PC-3 (cell line): Measurements from ENCODE around the gene G6PC3. TPM values are rescaled to one million over a fixed set of nuclear protein-coding genes. Genes with fewer than 3 reads are reported as not detected.

Source experiments
- ATAC-seq: fragments of 200-7000 bp; cut with Tn5 transposase; 2 replicates; pipeline ENCODE4 v1.9.1; 2020; ENCODE audit warnings: mild to moderate bottlenecking, moderate library complexity
- BruUV-seq: library from RNA; stranded (reverse); fragments of 400-500 nt; replicated peaks from 2 replicates; lab custom pipeline; 2021; lab: Mats Ljungman, UMichigan
- CTCF ChIA-PET: fragments of 300-600 bp; sonication (Branson Sonifier 250); formaldehyde crosslinking; loops from one replicate; lab custom pipeline; 2022; ENCODE audit warnings: antibody characterized with exemption; lab: Charles Lee
- POLR2A ChIA-PET: fragments of 300-600 bp; sonication (Branson Sonifier 250); formaldehyde crosslinking; loops from one replicate; lab custom pipeline; 2022; ENCODE audit warnings: antibody characterized with exemption; ENCODE audit not compliant: unreplicated experiment; lab: Charles Lee
- DNase-seq: peaks from one replicate; pipeline ENCODE4 v3.0.0-alpha.2; 2015
- H2AFZ ChIP-seq: fragments of 300-600 bp; sonication (generic); 2 replicates; pipeline ENCODE4 v1.6.0; 2016; ENCODE audit warnings: antibody characterized with exemption, low read length
- H3F3A ChIP-seq: fragments of 300-600 bp; sonication (generic); one replicate; pipeline ENCODE4 v1.6.0; 2017; ENCODE audit warnings: antibody characterized with exemption, low read length, control low read depth, mild to moderate bottlenecking; ENCODE audit not compliant: unreplicated experiment
- H3K27ac ChIP-seq: fragments of 300-600 bp; sonication (generic); 2 replicates; pipeline ENCODE4 v1.5.1; 2016; ENCODE audit warnings: mild to moderate bottlenecking, low read length
- H3K27me3 ChIP-seq: fragments of 300-600 bp; sonication (generic); 2 replicates; pipeline ENCODE4 v1.6.1; 2016; ENCODE audit warnings: low read length, mixed read lengths
- H3K36me3 ChIP-seq: fragments of 300-600 bp; sonication (generic); 2 replicates; pipeline ENCODE4 v1.6.1; 2016; ENCODE audit warnings: low read depth, mixed run types, low read length, mixed read lengths
- H3K4me1 ChIP-seq: fragments of 300-600 bp; sonication (generic); 2 replicates; pipeline ENCODE4 v1.5.1; 2016; ENCODE audit warnings: low read length; ENCODE audit not compliant: insufficient read depth
- H3K4me2 ChIP-seq: fragments of 300-600 bp; sonication (generic); 2 replicates; pipeline ENCODE4 v1.6.0; 2016; ENCODE audit warnings: low read length
- H3K4me3 ChIP-seq: fragments of 300-600 bp; sonication (generic); 2 replicates; pipeline ENCODE4 v1.5.1; 2016; ENCODE audit warnings: mild to moderate bottlenecking, low read length, mixed read lengths
- H3K79me2 ChIP-seq: fragments of 300-600 bp; sonication (generic); 2 replicates; pipeline ENCODE4 v1.6.1; 2017; ENCODE audit warnings: low read length, mixed read lengths
- H3K9ac ChIP-seq: fragments of 300-600 bp; sonication (generic); 2 replicates; pipeline ENCODE4 v1.6.0; 2016; ENCODE audit warnings: mild to moderate bottlenecking, low read length
- H3K9me2 ChIP-seq: fragments of 300-600 bp; sonication (generic); replicated peaks from 2 replicates; pipeline ENCODE4 v1.6.1; 2016; ENCODE audit warnings: mixed run types, low read length, mixed read lengths
- H3K9me3 ChIP-seq: fragments of 300-600 bp; sonication (generic); 2 replicates; pipeline ENCODE4 v1.6.1; 2016; ENCODE audit warnings: low read length, mixed read lengths
- H4K20me1 ChIP-seq: fragments of 300-600 bp; sonication (generic); 2 replicates; pipeline ENCODE4 v1.6.1; 2016; ENCODE audit warnings: low read length, mixed read lengths
- EZH2 ChIP-seq: fragments of 300-600 bp; sonication (generic); IDR thresholded peaks from one replicate; pipeline ENCODE4 v1.6.1; 2017; ENCODE audit warnings: antibody characterized with exemption, mild to moderate bottlenecking, low read length; ENCODE audit not compliant: unreplicated experiment
- EZH2phosphoT487 ChIP-seq: fragments of 300-600 bp; sonication (generic); IDR thresholded peaks from 2 replicates; pipeline ENCODE4 v1.6.1; 2018; ENCODE audit warnings: mild to moderate bottlenecking, antibody characterized with exemption, low read length, borderline replicate concordance
- intact Hi-C: fragments of 100-400 bp; cut with micrococcal nuclease; formaldehyde crosslinking; loops from 2 replicates; pipeline ENCODE4 v1.9.0; 2023
- total RNA-seq: library from RNA; depleted of rRNA; stranded (reverse); fragments of >200 nt; gene quantifications from 2 replicates; pipeline ENCODE4 v1.2.3, GENCODE V29; 2014
- TF ChIP-seq, protein P1 (sequence below): fragments of 300-600 bp; sonication (generic); conservative IDR thresholded peaks from 2 replicates; pipeline ENCODE4 v1.5.1; 2017; ENCODE audit warnings: antibody characterized with exemption, low read depth, mild to moderate bottlenecking, low read length

The G6PC3 gene
- total RNA-seq, 1 experiment from 2014 or later, result 69.5 TPM

DNA sequence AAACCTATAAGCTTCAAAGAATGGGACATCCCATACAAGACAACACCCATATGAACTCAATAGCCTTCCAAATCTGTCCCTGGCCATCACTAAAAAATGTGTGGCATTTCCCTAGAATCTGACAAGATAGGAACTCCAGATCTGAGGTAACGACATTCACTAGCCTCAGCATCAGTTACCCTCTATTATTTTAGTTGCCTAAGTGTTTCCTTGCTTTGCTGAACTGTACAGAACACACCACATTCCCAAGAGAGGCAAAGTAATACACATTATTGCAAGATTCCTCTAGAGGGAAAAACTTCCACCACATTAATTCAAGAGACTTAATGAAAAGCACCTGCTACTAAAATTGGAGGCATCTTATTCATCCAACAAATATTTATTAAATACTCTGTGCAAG is 9.1 kb upstream of the G6PC3 start:
- ChIA-PET POLR2A (interaction anchor here (0.6 kb wide), 1 partner anchor 62 kb away, joined by 7 read pairs; the partner anchor contains the start of gene HDAC5), CTCF (no interaction called here)
- Histone ChIP-seq H3K27ac (no peak overlapping the region), H3K9me3 (no peaks in the 10 kb centered on the region), H3K36me3 (peaks cover 52% of the 10 kb centered on the region), H3K4me2 (no peak overlapping the region), H3K4me3 (no peak overlapping the region), H3K4me1 (peaks cover 14% of the 10 kb centered on the region), H3K79me2 (peaks cover 97% of the 10 kb centered on the region), H2AFZ (no peak overlapping the region), H3F3A (no peaks in the 10 kb centered on the region), H4K20me1 (peaks cover 35% of the 10 kb centered on the region), H3K27me3 (no peaks in the 10 kb centered on the region), H3K9me2 (no peaks in the 10 kb centered on the region), H3K9ac (no peak overlapping the region)
- no TSS peak for BruUV-seq
- ATAC-seq, result no peak
- no peak for TF ChIP-seq EZH2
- no peak for TF ChIP-seq EZH2phosphoT487
- TF ChIP-seq, protein P1, sequence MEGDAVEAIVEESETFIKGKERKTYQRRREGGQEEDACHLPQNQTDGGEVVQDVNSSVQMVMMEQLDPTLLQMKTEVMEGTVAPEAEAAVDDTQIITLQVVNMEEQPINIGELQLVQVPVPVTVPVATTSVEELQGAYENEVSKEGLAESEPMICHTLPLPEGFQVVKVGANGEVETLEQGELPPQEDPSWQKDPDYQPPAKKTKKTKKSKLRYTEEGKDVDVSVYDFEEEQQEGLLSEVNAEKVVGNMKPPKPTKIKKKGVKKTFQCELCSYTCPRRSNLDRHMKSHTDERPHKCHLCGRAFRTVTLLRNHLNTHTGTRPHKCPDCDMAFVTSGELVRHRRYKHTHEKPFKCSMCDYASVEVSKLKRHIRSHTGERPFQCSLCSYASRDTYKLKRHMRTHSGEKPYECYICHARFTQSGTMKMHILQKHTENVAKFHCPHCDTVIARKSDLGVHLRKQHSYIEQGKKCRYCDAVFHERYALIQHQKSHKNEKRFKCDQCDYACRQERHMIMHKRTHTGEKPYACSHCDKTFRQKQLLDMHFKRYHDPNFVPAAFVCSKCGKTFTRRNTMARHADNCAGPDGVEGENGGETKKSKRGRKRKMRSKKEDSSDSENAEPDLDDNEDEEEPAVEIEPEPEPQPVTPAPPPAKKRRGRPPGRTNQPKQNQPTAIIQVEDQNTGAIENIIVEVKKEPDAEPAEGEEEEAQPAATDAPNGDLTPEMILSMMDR, result no peak
- no peak for DNase-seq
- intact Hi-C loops, result no loop called here

DNA sequence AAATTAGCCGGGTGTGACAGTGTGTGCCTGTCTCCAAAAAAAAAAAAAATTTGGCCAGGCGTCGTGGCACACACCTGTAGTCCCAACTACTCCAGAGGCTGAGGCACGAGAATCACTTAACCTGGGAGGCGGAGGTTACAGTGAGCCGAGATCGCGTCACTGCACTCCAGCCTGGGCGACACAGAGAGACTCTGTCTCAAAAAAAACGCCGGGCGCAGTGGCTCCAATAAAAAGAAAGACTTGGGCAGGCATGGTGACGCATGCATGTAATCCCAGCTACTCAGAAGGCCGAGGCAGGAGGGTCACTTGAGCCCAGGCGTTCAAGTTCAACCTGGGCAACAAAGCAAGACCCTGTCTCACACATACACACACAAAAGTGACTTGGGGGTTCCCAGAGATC is 7.7 kb upstream of the G6PC3 start:
- ChIA-PET POLR2A (no interaction called here), CTCF (no interaction called here)

More for the DNA sequence above, 7.7 kb upstream of the G6PC3 start:
- peaks cover 47% of the 10 kb centered on the region for H3K36me3 ChIP-seq
- H3K27ac ChIP-seq, result no peak overlapping the region
- H3K9ac ChIP-seq, result no peak overlapping the region
- intact Hi-C loops, result no loop called here
- ATAC-seq, result no peak
- no peaks in the 10 kb centered on the region for H3F3A ChIP-seq
- H3K79me2 ChIP-seq, result peaks cover 95% of the 10 kb centered on the region
- peaks cover 35% of the 10 kb centered on the region for H4K20me1 ChIP-seq
- no peak for DNase-seq
- H3K9me2 ChIP-seq, result no peaks in the 10 kb centered on the region
- BruUV-seq, result no TSS peak
- H3K4me3 ChIP-seq, result no peak overlapping the region
- no peaks in the 10 kb centered on the region for H3K9me3 ChIP-seq
- peaks cover 22% of the 10 kb centered on the region for H3K4me1 ChIP-seq
- no peak overlapping the region for H2AFZ ChIP-seq
- H3K27me3 ChIP-seq, result no peaks in the 10 kb centered on the region
- TF ChIP-seq EZH2phosphoT487 (no peak), EZH2 (no peak)
- TF ChIP-seq, protein P1, result no peak
- H3K4me2 ChIP-seq, result no peak overlapping the region
